GM19467 (cell line): ENCODE measurements around the gene ZNF581.
A peak's percentile ranks its signal among the peaks of the same experiment; 100 is the strongest.

Experiments used
- ATAC-seq: cut with Tn5 transposase; IDR thresholded peaks from one replicate; pipeline ENCODE4 v1.9.1; 2021; ENCODE audit warnings: mild to moderate bottlenecking, moderate library complexity; ENCODE audit not compliant: unreplicated experiment

The ZNF581 gene

DNA sequence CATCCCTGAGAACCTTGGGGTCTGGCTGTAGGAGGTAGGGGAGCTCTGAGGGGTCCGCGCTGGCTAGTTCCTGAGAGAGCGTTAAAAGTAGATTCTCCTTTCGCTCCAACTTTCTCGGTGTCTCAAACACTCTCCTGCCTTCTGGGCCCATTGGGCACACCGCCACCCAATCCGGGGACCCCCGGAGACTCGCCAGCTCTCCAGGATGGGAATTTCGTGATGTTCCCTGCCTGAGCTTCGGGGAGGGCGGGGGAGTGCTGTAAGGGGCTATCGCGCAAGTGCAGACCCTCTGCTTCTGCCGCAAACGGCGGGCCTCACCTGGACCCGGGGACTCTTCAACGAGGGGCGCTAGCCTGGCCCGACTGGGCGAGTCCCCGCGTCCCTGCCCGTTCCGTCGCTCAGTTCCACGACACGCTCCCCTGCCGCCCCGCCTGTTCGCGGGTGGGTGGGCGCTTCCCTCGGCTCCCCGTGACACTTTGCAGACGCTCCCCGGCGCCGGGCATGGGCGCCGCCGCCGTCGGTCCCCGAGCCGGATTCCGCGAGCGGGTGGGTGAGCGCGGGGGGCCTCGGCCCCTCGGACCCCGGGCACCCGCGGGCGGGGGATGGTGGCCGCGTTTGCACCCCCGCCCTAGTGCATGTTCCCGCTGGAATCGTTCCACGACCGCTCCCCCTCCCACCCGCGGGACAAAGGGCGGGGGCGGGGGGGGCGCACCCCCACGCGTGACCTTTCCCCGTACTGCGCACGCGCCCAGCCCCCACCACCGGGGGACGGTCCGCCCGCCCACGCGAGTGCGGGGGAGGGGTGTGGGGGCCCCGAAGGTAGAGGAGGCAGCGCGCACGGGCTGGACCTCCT, 4.5 kb downstream of the ZNF581 start, which contains the start of gene CCDC106:
CCDC106 (plus strand) TSS at position 481 of the 853 bp plus-strand sequence. CDS start 835 bp downstream, outside the sequence.
- no peak for ATAC-seq

DNA sequence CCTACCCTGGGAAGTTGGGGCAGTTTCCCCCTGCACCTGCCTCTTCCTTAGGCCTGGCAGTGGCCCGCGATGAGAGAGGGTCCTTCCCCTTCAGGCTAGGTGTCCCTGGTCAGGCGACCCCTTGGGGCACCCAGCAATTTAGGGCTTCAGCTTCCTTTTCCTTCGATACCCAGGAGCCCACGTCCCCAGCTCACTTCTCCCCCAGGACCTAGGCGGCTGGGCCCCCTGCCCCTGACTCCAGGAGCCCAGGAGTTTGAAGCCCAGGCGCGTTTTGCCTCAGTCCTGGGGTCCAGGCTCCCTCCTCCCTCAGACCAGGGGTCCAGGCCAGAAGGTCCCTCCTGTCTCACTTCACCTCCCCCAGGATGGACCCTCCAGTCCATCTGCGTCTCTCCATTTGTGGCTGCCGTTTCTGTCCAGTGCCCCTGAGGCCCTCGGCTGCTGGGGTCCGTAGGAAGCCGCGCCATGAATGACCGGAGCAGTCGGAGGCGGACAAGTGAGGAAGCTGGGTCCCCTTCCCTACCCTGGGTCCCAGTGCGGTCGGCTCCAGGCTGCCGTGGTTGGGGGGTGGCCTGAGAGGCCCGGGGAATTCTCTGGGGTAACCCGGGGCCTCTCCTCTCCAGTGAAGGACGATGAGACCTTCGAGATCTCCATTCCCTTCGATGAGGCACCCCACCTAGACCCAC, 5.3 kb downstream of the ZNF581 start:
- no peak for ATAC-seq

DNA sequence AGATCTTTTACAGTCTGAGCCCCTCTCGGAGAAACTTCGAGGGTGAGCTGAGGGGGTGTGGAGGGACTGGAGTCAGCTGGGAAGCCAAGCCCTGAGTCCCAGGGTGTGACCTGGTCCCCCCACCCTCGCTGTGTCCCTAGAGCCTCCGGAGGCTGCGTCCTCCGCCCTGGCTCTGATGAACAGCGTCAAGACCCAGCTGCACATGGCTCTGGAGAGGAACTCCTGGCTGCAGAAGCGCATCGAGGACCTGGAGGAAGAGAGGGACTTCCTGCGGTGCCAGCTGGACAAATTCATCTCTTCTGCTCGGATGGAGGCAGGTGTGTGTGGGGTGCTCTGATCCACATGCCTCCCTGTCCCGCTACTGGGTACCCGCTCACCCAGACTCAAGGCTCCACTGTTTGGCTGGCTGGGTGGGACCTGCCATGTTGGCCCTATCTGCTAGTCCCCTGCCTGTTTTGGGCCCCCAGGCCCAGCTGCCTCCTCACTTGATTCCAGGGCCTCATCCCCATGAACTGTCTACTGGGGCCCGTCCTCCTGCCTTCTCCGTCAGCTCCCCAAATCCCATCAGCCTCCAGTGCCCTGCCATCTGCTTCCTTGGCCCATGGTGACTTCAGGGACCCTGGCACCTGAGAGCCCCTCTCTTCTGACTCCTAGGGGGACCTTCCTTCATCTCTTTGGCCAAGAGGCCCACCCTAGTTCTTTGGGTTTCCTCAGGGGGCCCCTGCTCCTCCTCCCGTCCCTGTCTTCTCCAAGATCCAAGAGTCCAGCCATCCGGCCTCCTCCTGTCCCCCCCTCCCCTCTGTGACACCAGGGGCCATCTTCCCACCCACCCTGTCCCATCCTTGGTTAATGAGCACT, 6.0 kb downstream of the ZNF581 start:
- ATAC-seq: no peak

DNA sequence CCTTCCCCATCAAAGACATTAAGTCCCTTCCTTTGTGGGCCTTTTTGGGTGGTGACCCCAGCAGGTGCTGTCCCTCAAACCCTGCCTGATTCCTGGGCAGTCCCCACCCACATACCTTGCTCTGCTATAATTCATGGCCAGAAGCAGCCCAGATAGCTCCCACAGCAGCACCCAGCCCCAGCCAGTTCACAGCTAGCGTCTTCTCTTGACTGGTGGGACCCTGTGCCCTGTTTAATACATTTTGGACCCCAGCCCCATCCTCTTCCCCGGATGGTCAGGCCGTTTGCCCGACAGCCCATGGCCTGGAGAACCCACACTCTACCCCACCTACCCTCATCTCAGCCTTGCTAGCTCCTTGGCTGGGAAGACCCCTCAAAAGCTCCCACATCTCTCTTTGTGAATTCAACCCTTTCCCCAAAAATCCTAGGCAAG, 6.7 kb downstream of the ZNF581 start:
- no peak for ATAC-seq

DNA sequence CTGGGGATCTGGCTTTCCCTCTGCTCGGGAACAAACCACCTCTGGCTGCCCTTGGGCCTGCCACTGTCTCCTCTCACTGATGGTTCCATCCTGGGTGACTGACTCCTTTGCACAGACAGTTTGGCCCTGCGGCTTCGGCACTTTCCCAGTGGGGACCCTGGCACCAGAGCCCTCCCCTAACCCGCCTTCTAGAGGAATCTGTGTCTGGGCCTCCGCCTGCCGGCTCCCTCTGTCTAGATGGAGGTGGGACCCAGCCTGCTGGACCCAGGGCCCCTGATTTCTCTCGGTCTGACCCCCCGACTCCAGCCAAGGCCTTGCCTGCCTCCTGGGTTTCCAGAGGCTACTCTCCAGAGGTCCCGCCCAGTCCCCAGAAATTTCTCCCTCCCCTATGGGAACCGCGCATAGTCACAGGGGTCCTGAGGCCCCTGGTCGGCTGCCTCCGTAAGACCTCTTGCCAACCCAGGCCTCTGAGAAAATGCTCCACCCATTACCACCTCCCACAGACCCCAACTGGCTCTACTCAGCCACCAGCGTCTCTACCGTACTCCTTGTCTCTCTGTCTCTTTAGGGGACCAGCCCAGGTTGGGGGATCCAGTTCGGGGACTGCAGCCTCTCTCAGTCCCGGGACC, 7.3 kb downstream of the ZNF581 start:
- no peak for ATAC-seq

DNA sequence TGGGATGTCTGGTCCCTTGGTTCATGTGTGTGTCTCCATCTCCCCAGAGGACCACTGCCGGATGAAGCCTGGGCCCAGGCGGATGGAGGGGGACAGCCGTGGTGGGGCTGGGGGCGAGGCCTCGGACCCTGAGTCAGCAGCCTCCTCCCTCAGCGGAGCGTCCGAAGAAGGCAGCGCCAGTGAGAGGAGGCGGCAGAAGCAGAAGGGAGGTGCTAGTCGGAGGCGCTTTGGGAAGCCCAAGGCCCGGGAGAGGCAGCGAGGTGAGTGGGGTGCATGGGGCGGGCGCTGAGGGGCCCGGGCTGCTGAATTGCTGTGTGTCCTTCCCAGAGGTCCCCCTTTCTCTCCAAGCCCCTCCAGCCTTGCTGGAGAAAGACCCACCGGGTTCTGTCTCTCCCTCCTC, 7.8 kb downstream of the ZNF581 start:
- no peak for ATAC-seq

DNA sequence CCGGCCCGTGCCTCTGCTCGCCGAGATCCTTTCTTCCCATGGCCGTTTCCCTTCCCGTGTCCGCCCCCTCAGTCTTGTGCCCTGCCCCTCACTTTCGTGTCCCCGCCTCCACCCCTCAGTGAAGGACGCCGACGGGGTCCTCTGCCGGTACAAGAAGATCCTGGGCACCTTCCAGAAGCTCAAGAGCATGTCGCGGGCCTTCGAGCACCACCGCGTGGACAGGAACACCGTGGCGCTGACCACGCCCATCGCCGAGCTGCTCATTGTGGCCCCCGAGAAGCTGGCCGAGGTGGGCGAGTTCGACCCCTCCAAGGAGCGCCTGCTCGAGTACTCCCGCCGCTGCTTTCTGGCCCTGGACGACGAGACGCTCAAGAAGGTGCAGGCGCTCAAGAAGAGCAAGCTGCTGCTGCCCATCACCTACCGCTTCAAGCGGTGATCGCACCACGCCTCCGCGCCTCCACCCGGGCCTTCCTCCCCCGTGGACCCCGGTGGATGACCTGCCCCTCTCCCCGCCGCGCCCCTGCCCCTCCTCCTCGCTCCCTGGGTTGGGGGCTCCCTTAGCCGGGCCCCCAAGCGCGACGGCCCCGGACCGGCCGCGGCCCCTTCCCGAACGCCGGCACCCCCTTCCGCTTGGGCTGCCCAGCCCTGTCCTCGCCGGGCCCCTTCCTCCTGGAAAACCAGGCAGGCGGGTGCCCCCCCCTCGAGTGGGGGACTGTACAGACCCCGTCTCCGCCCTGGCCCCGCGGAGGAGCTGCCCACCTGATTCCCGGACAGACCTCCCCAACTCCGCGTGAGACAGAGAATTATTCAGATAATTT, 9.1 kb downstream of the ZNF581 start:
- no peak for ATAC-seq

DNA sequence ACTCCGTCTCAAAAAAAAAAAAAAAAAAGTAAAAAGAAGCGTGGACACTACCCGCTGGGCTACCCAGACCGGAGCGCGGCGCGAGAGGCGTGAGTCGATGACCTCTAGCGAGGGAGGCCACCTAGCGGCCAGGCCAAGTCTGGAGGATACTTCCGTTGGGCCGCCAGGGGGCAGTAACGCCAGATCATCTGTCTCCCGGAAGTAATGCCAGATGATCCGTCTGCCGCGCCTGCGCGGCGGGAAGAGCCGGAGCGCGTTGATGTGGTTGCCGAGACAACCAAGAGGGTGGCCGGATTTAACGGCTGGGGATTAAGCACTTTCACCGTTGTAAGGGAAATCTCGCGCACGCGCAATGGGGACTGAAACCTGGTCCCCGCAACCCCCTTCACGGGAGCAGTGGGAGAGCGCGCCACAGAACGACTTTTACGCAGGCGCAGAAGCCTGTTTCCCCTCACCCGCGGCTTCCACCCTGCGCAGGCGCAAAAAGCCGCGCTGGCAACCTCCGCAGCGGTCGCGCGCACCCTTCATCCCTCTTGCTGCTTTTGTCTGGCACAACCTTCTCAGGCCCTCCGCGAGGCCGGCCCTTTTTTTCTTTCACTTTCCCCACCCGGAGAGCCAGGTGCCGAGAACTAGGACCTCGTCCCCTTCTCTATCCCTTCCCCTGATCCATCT, 10.3 kb downstream of the ZNF581 start:
- peak; percentile 44 for ATAC-seq

DNA sequence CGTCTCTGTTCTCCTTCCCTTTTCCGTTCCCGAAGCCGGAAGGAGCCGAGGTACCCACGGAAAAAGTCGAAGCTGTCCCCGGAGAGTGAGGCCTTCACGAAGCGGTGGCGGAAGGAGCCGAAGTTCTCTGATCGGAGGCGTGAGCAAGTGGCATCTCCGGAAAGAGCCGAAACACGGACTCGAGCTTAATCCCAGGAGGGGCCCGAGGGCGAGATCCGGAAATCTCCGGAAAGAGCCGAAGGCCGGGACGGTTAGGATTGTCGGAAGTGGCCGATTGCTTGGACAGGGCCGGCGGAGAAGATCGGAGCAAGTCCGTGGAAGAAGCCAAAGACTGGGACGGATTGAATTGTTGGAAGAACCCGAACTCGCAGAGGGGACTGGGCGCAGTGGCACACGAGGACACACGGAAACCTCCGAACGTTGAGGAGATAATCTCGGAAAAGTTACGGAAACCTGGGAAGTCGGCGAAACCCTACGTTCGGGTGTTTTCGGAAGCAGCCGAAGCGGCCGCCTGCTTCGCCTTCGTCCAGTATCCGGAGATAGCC, 10.9 kb downstream of the ZNF581 start:
- peak; percentile 60 for ATAC-seq

DNA sequence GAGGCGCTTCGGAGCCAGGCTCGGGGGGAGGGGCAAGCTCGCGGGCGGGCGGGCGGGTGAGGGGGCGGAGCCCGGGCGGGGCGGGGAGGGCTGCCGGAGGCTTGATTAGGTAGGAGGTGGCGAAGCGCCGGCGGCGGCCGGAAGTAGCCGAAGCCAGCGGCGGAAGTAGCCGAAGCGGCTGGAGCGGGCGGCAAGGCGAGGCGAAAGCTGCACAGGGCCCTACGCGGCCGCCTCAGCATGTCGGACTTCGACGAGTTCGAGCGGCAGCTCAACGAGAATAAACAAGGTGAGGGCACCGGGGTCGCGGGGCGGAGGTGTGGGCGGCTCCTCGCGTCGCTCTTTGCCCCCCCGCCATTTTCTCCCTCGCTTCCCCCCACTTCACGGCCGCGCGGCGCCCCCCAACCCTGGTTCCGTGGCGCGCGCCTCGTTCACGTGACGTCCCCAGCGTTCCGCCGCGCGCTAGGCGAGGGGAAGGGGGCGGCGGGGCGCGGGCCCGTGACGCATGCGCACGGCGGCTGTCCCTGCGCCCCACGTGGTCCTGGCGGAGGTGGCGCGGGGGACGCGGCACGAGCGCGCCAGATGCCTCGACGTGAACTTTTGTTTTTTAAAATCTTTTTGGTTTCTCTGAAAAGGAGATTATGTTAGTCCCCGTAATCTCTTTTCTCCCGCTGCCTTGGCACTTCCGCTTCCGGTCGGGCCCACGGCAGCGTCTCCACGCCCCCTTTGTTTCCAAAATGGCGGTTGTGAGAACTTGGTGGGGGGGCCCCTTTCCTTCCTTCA, 11.6 kb downstream of the ZNF581 start, which contains the start of gene U2AF2:
U2AF2 (plus strand) TSS at position 168 of the 780 bp plus-strand sequence; CDS start at position 238, 70 bp downstream.
- ATAC-seq: peak; percentile 29

DNA sequence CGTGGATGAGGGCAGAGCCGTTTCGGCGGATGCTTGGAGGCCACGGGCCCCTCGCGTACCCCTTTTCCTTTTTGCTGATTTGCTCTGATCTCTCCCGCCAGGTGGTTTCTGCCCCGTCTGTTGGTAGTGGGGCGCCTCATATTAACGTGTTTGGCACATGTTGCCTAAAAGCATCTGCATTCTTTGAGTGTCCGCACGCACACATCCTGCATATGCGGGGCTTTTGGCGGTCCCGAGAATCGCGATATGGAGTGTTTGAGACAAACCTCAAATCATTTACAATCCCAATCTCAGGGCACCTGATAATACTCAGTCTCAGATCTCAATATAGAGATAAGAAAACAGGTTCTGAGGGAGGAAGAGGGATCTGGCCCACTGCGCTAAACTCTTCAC, 12.2 kb downstream of the ZNF581 start:
- no peak for ATAC-seq

DNA sequence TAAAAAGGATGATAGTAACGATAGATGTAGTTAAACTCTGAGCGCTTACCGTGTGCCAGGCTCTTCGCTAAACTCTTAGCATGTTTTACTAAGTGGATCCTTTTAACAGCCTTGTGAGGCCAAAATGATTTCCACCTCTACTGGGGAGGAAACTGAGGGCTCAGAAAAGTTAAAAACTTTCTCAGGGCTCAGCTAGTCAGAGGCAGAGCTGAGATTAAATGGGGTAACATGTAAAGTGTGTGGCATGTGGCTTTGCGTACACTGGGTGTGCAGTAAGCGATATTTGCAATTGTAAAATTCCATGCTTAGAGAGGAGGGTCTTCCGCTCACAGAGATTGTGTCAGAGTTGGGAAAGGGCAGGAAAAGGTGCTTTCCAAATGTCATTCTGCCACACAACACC, 13.1 kb downstream of the ZNF581 start:
- ATAC-seq: no peak

DNA sequence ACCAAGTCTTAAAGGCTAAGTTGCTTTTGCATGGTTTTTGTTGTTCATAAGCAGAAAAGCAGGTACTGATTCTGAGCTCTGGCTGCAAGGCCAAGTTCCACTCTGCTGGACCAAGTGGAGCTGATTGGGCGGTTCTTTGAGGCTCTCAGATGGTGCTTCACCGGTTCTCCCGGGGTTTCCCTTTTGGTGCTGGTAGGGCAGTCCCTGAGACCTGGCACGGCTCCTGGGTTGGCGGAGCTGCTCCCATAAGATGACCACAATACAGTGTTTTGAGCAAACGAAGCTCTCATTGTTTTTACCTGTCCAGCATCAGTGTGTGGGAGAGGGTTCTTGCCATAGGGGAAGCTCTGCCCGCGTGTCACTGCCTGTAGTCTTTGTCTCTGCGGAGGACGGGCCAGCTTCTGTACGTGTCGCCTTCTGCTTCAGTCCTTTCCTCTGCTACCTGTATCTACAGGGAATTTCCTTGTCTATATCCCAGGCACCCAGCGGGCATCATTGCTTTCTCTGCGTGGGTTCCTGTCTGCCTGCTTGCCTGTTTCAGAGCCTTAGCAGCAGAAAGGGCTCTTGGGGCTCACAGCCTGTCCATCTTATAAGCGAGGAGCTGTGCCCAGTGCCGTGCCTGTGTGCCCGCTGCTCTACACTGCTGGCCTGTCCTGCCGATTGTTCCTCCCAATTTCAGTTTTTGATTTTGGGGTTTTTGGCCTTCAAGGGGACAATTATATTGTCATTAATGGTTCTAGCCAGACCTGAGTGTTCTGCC, 13.7 kb downstream of the ZNF581 start:
- no peak for ATAC-seq

DNA sequence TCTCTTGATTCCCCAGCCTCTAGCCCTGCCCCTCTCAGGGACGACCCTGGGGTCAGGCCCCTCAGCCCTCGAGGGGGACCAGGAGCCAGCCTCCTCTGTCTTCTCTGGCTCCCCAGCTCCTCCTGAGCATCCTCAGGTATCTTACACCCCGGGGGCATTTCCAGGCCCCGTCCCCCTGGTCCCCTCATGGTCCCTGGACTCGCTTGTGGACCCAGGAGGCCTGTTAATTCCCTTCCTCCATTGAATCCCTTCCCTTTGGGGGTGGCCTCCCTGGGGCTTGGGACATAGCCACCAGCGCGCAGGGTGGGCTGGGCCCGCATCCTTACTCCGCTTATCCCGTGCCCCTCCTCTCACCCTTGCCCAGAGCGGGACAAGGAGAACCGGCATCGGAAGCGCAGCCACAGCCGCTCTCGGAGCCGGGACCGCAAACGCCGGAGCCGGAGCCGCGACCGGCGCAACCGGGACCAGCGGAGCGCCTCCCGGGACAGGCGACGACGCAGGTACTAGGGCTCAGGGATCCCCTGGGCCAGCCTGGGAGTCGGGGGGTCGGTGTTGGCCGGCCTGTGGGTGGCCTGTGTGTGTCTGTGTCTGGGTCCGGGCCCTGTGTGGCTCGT, 15.5 kb downstream of the ZNF581 start:
- ATAC-seq: no peak

DNA sequence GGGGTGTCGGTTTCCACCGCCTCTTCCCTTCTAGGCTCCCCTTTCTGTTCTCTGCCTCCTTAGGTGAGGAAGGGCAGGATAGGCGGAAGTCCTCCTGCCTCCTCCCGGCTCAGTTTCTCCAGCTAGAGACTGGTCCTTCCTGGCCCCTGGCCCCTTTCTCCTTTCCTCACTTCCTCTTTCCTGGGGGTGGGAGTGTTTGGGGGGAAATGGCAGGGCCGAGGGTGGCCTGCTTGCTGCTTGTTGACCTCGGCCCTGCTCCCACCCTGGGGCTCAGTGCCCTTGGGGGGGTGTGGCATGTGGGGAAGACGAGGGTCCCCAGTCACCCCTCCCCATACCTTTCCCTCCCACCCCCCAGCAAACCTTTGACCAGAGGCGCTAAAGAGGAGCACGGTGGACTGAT, 16.4 kb downstream of the ZNF581 start:
- no peak for ATAC-seq

DNA sequence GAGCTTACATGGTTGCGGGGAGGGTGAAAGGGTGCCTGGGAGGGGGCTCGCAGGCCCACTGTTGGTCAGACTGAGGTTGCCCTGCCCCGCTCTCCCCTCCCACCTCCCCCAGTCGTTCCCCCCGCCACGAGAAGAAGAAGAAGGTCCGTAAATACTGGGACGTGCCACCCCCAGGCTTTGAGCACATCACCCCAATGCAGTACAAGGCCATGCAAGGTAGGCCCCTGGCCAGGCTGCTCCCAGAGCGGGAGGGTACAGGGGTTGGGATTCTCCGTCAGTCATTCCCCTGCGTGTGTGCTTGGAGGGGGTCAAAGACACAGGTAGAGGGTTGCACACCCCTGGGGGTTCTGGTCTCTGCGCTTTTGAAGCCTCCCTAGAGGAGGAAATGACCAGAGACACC, 17.0 kb downstream of the ZNF581 start:
- ATAC-seq: no peak

DNA sequence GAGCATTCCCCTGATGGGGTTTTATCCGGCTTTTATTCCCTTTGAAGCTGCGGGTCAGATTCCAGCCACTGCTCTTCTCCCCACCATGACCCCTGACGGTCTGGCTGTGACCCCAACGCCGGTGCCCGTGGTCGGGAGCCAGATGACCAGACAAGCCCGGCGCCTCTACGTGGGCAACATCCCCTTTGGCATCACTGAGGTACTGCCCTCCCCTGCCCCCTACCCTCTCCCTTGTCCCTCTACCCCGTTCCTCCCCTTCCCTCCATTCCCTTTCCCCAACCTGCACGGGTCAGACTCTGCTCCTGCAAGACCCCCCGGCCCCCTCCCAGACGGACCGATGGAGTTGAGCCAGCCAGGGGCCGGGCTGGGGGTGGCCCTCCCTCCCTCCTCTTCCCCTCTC, 17.5 kb downstream of the ZNF581 start:
- ATAC-seq: no peak
